ENCODE results near the gene CGN. TPM values are rescaled to one million over a fixed set of nuclear protein-coding genes. Genes with fewer than 3 reads are reported as not detected.

Gene CGN
- total RNA-seq, 4 donors from 2014 or later: 0.34 to 0.78 TPM; not detected in 2

DNA sequence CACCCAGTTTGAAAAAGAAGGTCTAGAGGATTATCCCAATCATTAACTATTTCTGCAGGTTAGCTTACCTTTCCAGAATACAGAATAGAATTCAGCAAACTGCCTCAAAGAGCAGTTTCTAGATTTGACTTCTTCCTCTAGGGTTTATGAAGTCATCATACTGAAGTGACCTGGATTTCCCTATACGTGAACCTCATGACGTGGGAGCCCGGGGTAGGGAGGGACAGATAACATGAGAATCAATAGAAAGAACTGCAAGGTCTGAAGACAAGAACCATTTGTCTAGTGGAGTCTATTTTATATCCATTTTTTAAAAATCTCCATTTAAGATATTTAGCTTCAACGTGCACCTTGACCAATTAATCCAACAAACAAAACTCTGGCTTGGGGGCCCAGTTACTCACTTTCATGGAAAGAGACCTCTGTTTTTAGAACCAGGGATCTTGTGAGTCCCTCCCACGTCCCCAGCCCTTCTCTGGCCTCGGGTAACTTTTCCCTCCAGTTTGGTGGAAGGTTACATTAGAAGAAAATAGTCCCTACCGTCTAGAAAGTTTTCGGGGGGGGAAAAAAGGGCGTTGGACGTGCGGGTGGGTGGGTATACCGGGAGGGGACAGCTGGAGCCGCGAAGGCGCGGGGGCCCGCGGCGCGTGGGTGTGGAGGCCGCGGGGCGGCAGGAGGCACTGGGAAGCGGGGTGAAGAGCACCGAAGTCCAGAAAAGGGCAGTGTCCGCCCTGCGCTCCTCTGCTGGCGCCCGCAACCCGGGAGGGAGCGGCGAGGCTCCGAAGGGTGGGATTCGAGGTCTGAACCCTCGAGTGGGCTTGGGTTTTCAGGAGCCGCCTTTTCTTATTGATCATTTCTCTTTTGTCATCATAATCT is 38.1 kb upstream of the CGN start:
- Histone ChIP-seq H3K36me3 (no peaks in the 10 kb centered on the region), H3K27me3 (no peaks in the 10 kb centered on the region), H3K9me3 (no peaks in the 10 kb centered on the region), H3K27ac (peak overlapping the region; percentile 28 to 70 (median 64)), H3K4me1 (no peaks in the 10 kb centered on the region), H3K4me3 (peak overlapping the region; percentile 67 to 79 (median 73))
- no peak for DNase-seq
- TF ChIP-seq, protein P1, sequence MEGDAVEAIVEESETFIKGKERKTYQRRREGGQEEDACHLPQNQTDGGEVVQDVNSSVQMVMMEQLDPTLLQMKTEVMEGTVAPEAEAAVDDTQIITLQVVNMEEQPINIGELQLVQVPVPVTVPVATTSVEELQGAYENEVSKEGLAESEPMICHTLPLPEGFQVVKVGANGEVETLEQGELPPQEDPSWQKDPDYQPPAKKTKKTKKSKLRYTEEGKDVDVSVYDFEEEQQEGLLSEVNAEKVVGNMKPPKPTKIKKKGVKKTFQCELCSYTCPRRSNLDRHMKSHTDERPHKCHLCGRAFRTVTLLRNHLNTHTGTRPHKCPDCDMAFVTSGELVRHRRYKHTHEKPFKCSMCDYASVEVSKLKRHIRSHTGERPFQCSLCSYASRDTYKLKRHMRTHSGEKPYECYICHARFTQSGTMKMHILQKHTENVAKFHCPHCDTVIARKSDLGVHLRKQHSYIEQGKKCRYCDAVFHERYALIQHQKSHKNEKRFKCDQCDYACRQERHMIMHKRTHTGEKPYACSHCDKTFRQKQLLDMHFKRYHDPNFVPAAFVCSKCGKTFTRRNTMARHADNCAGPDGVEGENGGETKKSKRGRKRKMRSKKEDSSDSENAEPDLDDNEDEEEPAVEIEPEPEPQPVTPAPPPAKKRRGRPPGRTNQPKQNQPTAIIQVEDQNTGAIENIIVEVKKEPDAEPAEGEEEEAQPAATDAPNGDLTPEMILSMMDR (IDR thresholded peaks at IDR 0.05 in 4 of 5, conservative IDR thresholded peaks at IDR 0.05 in 1 of 5): no peak
- no peak for TF ChIP-seq POLR2A (IDR thresholded peaks at IDR 0.05)
- intact Hi-C loops (cut with DNase I; ENCODE audit: low total_unique reads): loop anchor here (1.0 kb wide), 1 partner anchor 14 kb away; the partner anchor contains the start of gene POGZ
- in situ Hi-C loops (cut with MboI; ENCODE audit: low sequenced_read_pairs in 4 of 4): no loop called here
- ATAC-seq: peak in 1 of 2 donors; percentile 61

GRCh38 chr1:151474745-151475144 is 36.4 kb upstream of the CGN start:
- no peak for ATAC-seq
- Histone ChIP-seq H3K4me3 (no peak overlapping the region), H3K4me1 (no peaks in the 10 kb centered on the region), H3K27me3 (no peaks in the 10 kb centered on the region), H3K27ac (no peak overlapping the region), H3K9me3 (no peaks in the 10 kb centered on the region), H3K36me3 (no peaks in the 10 kb centered on the region)
- in situ Hi-C loops (cut with MboI; ENCODE audit: low sequenced_read_pairs in 4 of 4) (no loop called here), intact Hi-C loops (cut with DNase I; ENCODE audit: low total_unique reads) (no loop called here)
- no peak for TF ChIP-seq POLR2A (IDR thresholded peaks at IDR 0.05)
- TF ChIP-seq, protein P1 (IDR thresholded peaks at IDR 0.05 in 4 of 5, conservative IDR thresholded peaks at IDR 0.05 in 1 of 5): no peak
- DNase-seq: no peak

- Histone ChIP-seq H3K27me3 (no peaks in the 10 kb centered on the region), H3K27ac (no peak overlapping the region), H3K4me1 (no peaks in the 10 kb centered on the region), H3K9me3 (no peaks in the 10 kb centered on the region), H3K36me3 (no peaks in the 10 kb centered on the region), H3K4me3 (no peak overlapping the region)
- ATAC-seq (no peak), DNase-seq (no peak)
- in situ Hi-C loops (cut with MboI; ENCODE audit: low sequenced_read_pairs in 4 of 4): no loop called here
- TF ChIP-seq, protein P1 (IDR thresholded peaks at IDR 0.05 in 4 of 5, conservative IDR thresholded peaks at IDR 0.05 in 1 of 5): no peak
- no peak for TF ChIP-seq POLR2A (IDR thresholded peaks at IDR 0.05)
- intact Hi-C loops (cut with DNase I; ENCODE audit: low total_unique reads): no loop called here
Measured at GRCh38 chr1:151475175-151475574, 36.0 kb upstream of the CGN start.

GRCh38 chr1:151476083-151476482 is 35.1 kb upstream of the CGN start:
- no peaks in the 10 kb centered on the region for H3K4me1 ChIP-seq
- no peak overlapping the region for H3K27ac ChIP-seq
- no peak for DNase-seq
- H3K27me3 ChIP-seq: no peaks in the 10 kb centered on the region
- H3K4me3 ChIP-seq: no peak overlapping the region
- no peaks in the 10 kb centered on the region for H3K36me3 ChIP-seq
- no peaks in the 10 kb centered on the region for H3K9me3 ChIP-seq
- intact Hi-C loops (cut with DNase I; ENCODE audit: low total_unique reads): no loop called here
- in situ Hi-C loops (cut with MboI; ENCODE audit: low sequenced_read_pairs in 4 of 4): no loop called here
- TF ChIP-seq, protein P1 (IDR thresholded peaks at IDR 0.05 in 4 of 5, conservative IDR thresholded peaks at IDR 0.05 in 1 of 5): no peak
- no peak for TF ChIP-seq POLR2A (IDR thresholded peaks at IDR 0.05)
- no peak for ATAC-seq
